Smooth muscle cell (in vitro differentiated cells): Measurements from ENCODE around the gene TMEM87B. TPM values are rescaled to one million over a fixed set of nuclear protein-coding genes. Genes with fewer than 3 reads are reported as not detected.
A peak's percentile ranks its signal among the peaks of the same experiment; 100 is the strongest.

Experiments
- DNase-seq: peaks from one replicate; lab custom pipeline; 2025; ENCODE audit not compliant: unreplicated experiment; lab: John Stamatoyannopoulos, UW
- H2AFZ ChIP-seq: fragments of 200-600 bp; sonication (generic); 2 replicates; pipeline ENCODE4 v1.6.0; 2016; ENCODE audit warnings: antibody characterized with exemption, low read depth, mild to moderate bottlenecking
- H3F3A ChIP-seq: fragments of 200-600 bp; sonication (generic); 2 replicates; pipeline ENCODE4 v1.6.0; 2017; ENCODE audit warnings: antibody characterized with exemption, low read depth
- H3K27ac ChIP-seq: fragments of 200-600 bp; sonication (generic); 2 replicates; pipeline ENCODE4 v1.5.1; 2016; ENCODE audit warnings: low read depth, mild to moderate bottlenecking
- H3K27me3 ChIP-seq: fragments of 200-600 bp; sonication (generic); 2 replicates; pipeline ENCODE4 v1.6.1; 2016; ENCODE audit warnings: low read depth, mild to moderate bottlenecking
- H3K36me3 ChIP-seq: fragments of 200-600 bp; sonication (generic); 2 replicates; pipeline ENCODE4 v1.5.1; 2016; ENCODE audit warnings: low read depth
- H3K4me1 ChIP-seq: fragments of 200-600 bp; sonication (generic); 2 replicates; pipeline ENCODE4 v1.5.1; 2016; ENCODE audit warnings: low read depth
- H3K4me2 ChIP-seq: fragments of 200-600 bp; sonication (generic); 2 replicates; pipeline ENCODE4 v1.6.0; 2016; ENCODE audit warnings: mild to moderate bottlenecking
- H3K4me3 ChIP-seq: fragments of 200-600 bp; sonication (generic); 2 replicates; pipeline ENCODE4 v1.5.1; 2016; ENCODE audit warnings: mild to moderate bottlenecking
- H3K79me2 ChIP-seq: fragments of 200-600 bp; sonication (generic); 2 replicates; pipeline ENCODE4 v1.6.0; 2016; ENCODE audit warnings: low read depth, mild to moderate bottlenecking
- H3K9ac ChIP-seq: fragments of 200-600 bp; sonication (generic); 2 replicates; pipeline ENCODE4 v1.6.0; 2016; ENCODE audit warnings: low read depth
- H3K9me3 ChIP-seq: fragments of 200-600 bp; sonication (generic); replicated peaks from 2 replicates; pipeline ENCODE4 v1.5.1; 2016; ENCODE audit warnings: low read depth
- H4K20me1 ChIP-seq: fragments of 200-600 bp; sonication (generic); 2 replicates; pipeline ENCODE4 v1.6.0; 2016; ENCODE audit warnings: low read depth
- WGBS: methylation state at CpG from one replicate; pipeline ENCODE4 v1.1.7; 2016; ENCODE audit warnings: low lambda C conversion rate; 5-methylcytosine and 5-hydroxymethylcytosine counted together
- polyA plus RNA-seq: library from polyadenylated mRNA; unstranded; fragments of >200 nt; fragmentation: Nextera tagmentation; extraction: Ambion mirVana; gene quantifications from 2 replicates; pipeline ENCODE4 v1.2.1, GENCODE V29; 2016
- total RNA-seq: library from RNA; depleted of rRNA; stranded (reverse); fragments of >200 nt; gene quantifications from 2 replicates; pipeline ENCODE4 v1.2.3, GENCODE V29; 2014
- TF ChIP-seq, protein P1 (sequence below): fragments of 200-600 bp; sonication (generic); IDR thresholded peaks from 2 replicates; pipeline ENCODE4 v1.5.1; 2017; ENCODE audit warnings: borderline replicate concordance, mild to moderate bottlenecking, antibody characterized with exemption; ENCODE audit not compliant: insufficient read depth, poor library complexity, severe bottlenecking

The TMEM87B gene
- total and polyA plus RNA-seq, 2 experiments from 2014 or later = 27.2 to 109 TPM

DNA sequence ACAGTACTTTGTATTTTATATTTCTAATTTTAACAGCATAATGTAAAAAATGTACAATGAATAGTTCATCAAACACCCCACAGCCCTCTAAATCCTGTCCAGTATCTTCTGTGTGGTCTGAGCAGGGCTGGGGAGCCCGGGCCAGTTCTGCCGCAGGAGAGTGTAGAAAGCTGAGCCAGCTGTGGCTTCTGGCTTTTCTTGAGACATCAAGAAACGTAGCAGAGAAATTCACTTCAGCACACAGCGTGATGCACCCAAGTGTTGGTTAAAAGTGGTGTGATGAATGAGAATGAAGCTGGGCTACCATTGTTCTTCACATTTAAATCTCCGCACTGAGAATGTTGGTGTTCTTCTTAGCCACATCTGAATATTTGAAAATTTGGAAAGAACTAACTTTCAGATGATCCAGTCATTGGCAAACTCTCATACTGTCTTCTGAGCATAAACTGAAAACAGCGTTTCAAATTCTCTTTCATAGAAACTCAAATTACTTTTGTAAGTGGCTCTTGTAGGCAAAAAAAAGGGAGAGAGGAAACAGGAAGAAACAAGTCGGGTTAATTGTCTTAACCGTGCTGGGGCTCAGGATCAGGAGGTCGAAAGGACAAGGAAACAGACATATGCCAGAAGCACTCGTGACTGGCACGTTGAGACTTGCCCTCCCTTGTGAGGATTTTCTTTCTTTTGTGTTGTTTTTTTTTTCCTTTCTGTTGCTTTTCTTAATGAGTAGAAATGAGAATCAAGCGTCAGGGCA, 23.4 kb upstream of the TMEM87B start:
- no peak overlapping the region for H3K9ac ChIP-seq
- H3K9me3 ChIP-seq = no peaks in the 10 kb centered on the region
- H3K4me2 ChIP-seq = peak overlapping the region; percentile 79
- peak overlapping the region; percentile 44 for H2AFZ ChIP-seq
- WGBS = 19% methylated on average over 12 of the region's 12 CpGs
- peaks cover 34% of the 10 kb centered on the region for H3F3A ChIP-seq
- H3K79me2 ChIP-seq = no peaks in the 10 kb centered on the region
- no peaks in the 10 kb centered on the region for H3K27me3 ChIP-seq
- peaks cover 20% of the 10 kb centered on the region for H3K4me1 ChIP-seq
- H3K27ac ChIP-seq = peak overlapping the region; percentile 82
- DNase-seq = no peak
- no peaks in the 10 kb centered on the region for H3K36me3 ChIP-seq
- H3K4me3 ChIP-seq = peak overlapping the region; percentile 28
- TF ChIP-seq, protein P1, sequence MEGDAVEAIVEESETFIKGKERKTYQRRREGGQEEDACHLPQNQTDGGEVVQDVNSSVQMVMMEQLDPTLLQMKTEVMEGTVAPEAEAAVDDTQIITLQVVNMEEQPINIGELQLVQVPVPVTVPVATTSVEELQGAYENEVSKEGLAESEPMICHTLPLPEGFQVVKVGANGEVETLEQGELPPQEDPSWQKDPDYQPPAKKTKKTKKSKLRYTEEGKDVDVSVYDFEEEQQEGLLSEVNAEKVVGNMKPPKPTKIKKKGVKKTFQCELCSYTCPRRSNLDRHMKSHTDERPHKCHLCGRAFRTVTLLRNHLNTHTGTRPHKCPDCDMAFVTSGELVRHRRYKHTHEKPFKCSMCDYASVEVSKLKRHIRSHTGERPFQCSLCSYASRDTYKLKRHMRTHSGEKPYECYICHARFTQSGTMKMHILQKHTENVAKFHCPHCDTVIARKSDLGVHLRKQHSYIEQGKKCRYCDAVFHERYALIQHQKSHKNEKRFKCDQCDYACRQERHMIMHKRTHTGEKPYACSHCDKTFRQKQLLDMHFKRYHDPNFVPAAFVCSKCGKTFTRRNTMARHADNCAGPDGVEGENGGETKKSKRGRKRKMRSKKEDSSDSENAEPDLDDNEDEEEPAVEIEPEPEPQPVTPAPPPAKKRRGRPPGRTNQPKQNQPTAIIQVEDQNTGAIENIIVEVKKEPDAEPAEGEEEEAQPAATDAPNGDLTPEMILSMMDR = no peak
- H4K20me1 ChIP-seq = no peaks in the 10 kb centered on the region

DNA sequence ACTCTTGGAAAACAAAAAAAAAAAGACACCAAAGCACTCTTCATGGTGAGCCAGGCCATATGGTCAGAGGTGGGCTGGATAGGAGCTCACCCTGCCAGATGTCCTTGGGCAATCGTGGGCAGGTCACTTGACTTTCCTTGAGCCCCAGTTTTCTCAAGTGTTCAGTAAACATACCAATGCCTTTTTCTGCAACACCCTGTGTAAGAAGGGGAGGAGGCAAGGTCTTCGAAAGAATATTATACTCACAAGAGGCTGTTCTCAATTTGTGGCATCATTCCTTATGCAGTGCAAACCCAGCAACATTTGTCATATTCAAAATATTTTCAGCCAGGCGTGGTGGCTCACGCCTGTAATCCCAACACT, 22.9 kb upstream of the TMEM87B start:
- Histone ChIP-seq H3K36me3 (no peaks in the 10 kb centered on the region), H3K27me3 (no peaks in the 10 kb centered on the region), H3K79me2 (no peaks in the 10 kb centered on the region), H3F3A (peaks cover 34% of the 10 kb centered on the region), H3K9ac (no peak overlapping the region), H3K27ac (peak overlapping the region; percentile 82), H3K4me1 (peaks cover 20% of the 10 kb centered on the region), H3K4me2 (peak overlapping the region; percentile 79), H4K20me1 (no peaks in the 10 kb centered on the region), H3K4me3 (no peak overlapping the region), H3K9me3 (no peaks in the 10 kb centered on the region), H2AFZ (no peak overlapping the region)
- TF ChIP-seq, protein P1 = no peak
- no peak for DNase-seq
- 71% methylated on average over 4 of the region's 4 CpGs for WGBS

DNA sequence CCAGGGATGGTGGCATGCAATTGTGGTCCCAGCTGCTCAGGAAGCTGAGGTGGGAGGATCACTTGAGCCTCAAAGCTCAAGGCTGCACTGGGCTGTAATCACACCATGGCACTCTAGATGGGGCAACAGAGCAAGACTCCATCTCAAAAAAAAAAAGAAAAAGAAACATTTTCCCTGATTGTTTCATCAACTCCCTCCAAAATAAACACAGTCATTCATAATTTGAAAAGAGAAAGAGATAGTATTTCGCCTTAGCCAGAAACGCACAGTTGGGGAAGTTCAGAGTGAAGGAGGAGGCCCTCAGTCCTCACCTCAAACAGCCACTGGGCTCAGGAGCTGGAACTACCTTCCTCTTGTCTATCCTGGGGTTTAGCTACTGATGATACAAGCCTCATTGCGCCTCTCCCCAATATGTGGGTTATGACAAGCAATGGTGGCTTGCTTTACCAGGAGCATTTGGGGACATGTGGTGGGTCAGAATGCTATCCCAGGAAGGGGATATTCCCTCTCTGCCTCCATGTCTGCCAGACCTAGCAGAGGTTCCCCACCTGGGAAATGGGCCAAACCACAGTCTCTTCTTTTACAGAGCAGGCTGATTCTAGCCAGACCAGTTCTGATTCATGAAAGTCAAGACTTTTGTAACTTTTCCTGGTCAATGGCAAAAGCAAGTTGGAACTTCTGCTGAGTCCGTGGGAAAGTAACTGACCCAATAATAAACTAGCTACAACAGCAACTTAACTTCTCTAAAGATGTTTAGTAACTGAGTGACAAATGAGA, 22.2 kb upstream of the TMEM87B start:
- no peak overlapping the region for H2AFZ ChIP-seq
- H3K27ac ChIP-seq = peak overlapping the region; percentile 82
- H3F3A ChIP-seq = peaks cover 34% of the 10 kb centered on the region
- no peaks in the 10 kb centered on the region for H4K20me1 ChIP-seq
- peak overlapping the region; percentile 79 for H3K4me2 ChIP-seq
- no peak for DNase-seq
- no peak overlapping the region for H3K4me3 ChIP-seq
- H3K9me3 ChIP-seq = no peaks in the 10 kb centered on the region
- no peaks in the 10 kb centered on the region for H3K36me3 ChIP-seq
- TF ChIP-seq, protein P1 = no peak
- H3K79me2 ChIP-seq = no peaks in the 10 kb centered on the region
- H3K27me3 ChIP-seq = no peaks in the 10 kb centered on the region
- 47% methylated on average over 4 of the region's 4 CpGs for WGBS
- peaks cover 20% of the 10 kb centered on the region for H3K4me1 ChIP-seq
- no peak overlapping the region for H3K9ac ChIP-seq
